PC-3 (cell line): Measurements from ENCODE around the gene FHAD1. TPM values are rescaled to one million over a fixed set of nuclear protein-coding genes. Genes with fewer than 3 reads are reported as not detected.

Experiments
- ATAC-seq: fragments of 200-7000 bp; cut with Tn5 transposase; 2 replicates; pipeline ENCODE4 v1.9.1; 2020; ENCODE audit warnings: mild to moderate bottlenecking, moderate library complexity
- BruUV-seq: library from RNA; stranded (reverse); fragments of 400-500 nt; replicated peaks from 2 replicates; lab custom pipeline; 2021; lab: Mats Ljungman, UMichigan
- CTCF ChIA-PET: fragments of 300-600 bp; sonication (Branson Sonifier 250); formaldehyde crosslinking; loops from one replicate; lab custom pipeline; 2022; ENCODE audit warnings: antibody characterized with exemption; lab: Charles Lee
- POLR2A ChIA-PET: fragments of 300-600 bp; sonication (Branson Sonifier 250); formaldehyde crosslinking; loops from one replicate; lab custom pipeline; 2022; ENCODE audit warnings: antibody characterized with exemption; ENCODE audit not compliant: unreplicated experiment; lab: Charles Lee
- DNase-seq: peaks from one replicate; pipeline ENCODE4 v3.0.0-alpha.2; 2015
- H2AFZ ChIP-seq: fragments of 300-600 bp; sonication (generic); 2 replicates; pipeline ENCODE4 v1.6.0; 2016; ENCODE audit warnings: antibody characterized with exemption, low read length
- H3F3A ChIP-seq: fragments of 300-600 bp; sonication (generic); one replicate; pipeline ENCODE4 v1.6.0; 2017; ENCODE audit warnings: antibody characterized with exemption, low read length, control low read depth, mild to moderate bottlenecking; ENCODE audit not compliant: unreplicated experiment
- H3K27ac ChIP-seq: fragments of 300-600 bp; sonication (generic); 2 replicates; pipeline ENCODE4 v1.5.1; 2016; ENCODE audit warnings: mild to moderate bottlenecking, low read length
- H3K27me3 ChIP-seq: fragments of 300-600 bp; sonication (generic); 2 replicates; pipeline ENCODE4 v1.6.1; 2016; ENCODE audit warnings: low read length, mixed read lengths
- H3K36me3 ChIP-seq: fragments of 300-600 bp; sonication (generic); 2 replicates; pipeline ENCODE4 v1.6.1; 2016; ENCODE audit warnings: low read depth, mixed run types, low read length, mixed read lengths
- H3K4me1 ChIP-seq: fragments of 300-600 bp; sonication (generic); 2 replicates; pipeline ENCODE4 v1.5.1; 2016; ENCODE audit warnings: low read length; ENCODE audit not compliant: insufficient read depth
- H3K4me2 ChIP-seq: fragments of 300-600 bp; sonication (generic); 2 replicates; pipeline ENCODE4 v1.6.0; 2016; ENCODE audit warnings: low read length
- H3K4me3 ChIP-seq: fragments of 300-600 bp; sonication (generic); 2 replicates; pipeline ENCODE4 v1.5.1; 2016; ENCODE audit warnings: mild to moderate bottlenecking, low read length, mixed read lengths
- H3K79me2 ChIP-seq: fragments of 300-600 bp; sonication (generic); 2 replicates; pipeline ENCODE4 v1.6.1; 2017; ENCODE audit warnings: low read length, mixed read lengths
- H3K9ac ChIP-seq: fragments of 300-600 bp; sonication (generic); 2 replicates; pipeline ENCODE4 v1.6.0; 2016; ENCODE audit warnings: mild to moderate bottlenecking, low read length
- H3K9me2 ChIP-seq: fragments of 300-600 bp; sonication (generic); replicated peaks from 2 replicates; pipeline ENCODE4 v1.6.1; 2016; ENCODE audit warnings: mixed run types, low read length, mixed read lengths
- H3K9me3 ChIP-seq: fragments of 300-600 bp; sonication (generic); 2 replicates; pipeline ENCODE4 v1.6.1; 2016; ENCODE audit warnings: low read length, mixed read lengths
- H4K20me1 ChIP-seq: fragments of 300-600 bp; sonication (generic); 2 replicates; pipeline ENCODE4 v1.6.1; 2016; ENCODE audit warnings: low read length, mixed read lengths
- CTCF ChIP-seq: fragments of 300-600 bp; sonication (generic); conservative IDR thresholded peaks from 2 replicates; pipeline ENCODE4 v1.5.1; 2017; ENCODE audit warnings: antibody characterized with exemption, low read depth, mild to moderate bottlenecking, low read length
- EZH2 ChIP-seq: fragments of 300-600 bp; sonication (generic); IDR thresholded peaks from one replicate; pipeline ENCODE4 v1.6.1; 2017; ENCODE audit warnings: antibody characterized with exemption, mild to moderate bottlenecking, low read length; ENCODE audit not compliant: unreplicated experiment
- EZH2phosphoT487 ChIP-seq: fragments of 300-600 bp; sonication (generic); IDR thresholded peaks from 2 replicates; pipeline ENCODE4 v1.6.1; 2018; ENCODE audit warnings: mild to moderate bottlenecking, antibody characterized with exemption, low read length, borderline replicate concordance
- intact Hi-C: fragments of 100-400 bp; cut with micrococcal nuclease; formaldehyde crosslinking; loops from 2 replicates; pipeline ENCODE4 v1.9.0; 2023
- total RNA-seq: library from RNA; depleted of rRNA; stranded (reverse); fragments of >200 nt; gene quantifications from 2 replicates; pipeline ENCODE4 v1.2.3, GENCODE V29; 2014

FHAD1 gene
- total RNA-seq, 1 experiment from 2014 or later: 0.95 TPM

- intact Hi-C loops: no loop called here
- H4K20me1 ChIP-seq: no peaks in the 10 kb centered on the region
- H3K9ac ChIP-seq: no peak overlapping the region
- H3K9me3 ChIP-seq: no peaks in the 10 kb centered on the region
- TF ChIP-seq EZH2 (no peak), EZH2phosphoT487 (no peak), CTCF (no peak)
- H3K27me3 ChIP-seq: no peaks in the 10 kb centered on the region
- H3K27ac ChIP-seq: no peak overlapping the region
- ATAC-seq: no peak
- H3K36me3 ChIP-seq: no peaks in the 10 kb centered on the region
- ChIA-PET POLR2A (no interaction called here), CTCF (no interaction called here)
- no peaks in the 10 kb centered on the region for H3K4me1 ChIP-seq
- BruUV-seq: no TSS peak
- no peaks in the 10 kb centered on the region for H3K9me2 ChIP-seq
- H2AFZ ChIP-seq: no peak overlapping the region
- no peak overlapping the region for H3K4me3 ChIP-seq
- no peaks in the 10 kb centered on the region for H3F3A ChIP-seq
- no peak for DNase-seq
- H3K4me2 ChIP-seq: no peak overlapping the region
- no peaks in the 10 kb centered on the region for H3K79me2 ChIP-seq
Measured at GRCh38 chr1:15380601-15381508, 133.8 kb downstream of the FHAD1 start.

GRCh38 chr1:15381805-15382204 lies 134.8 kb downstream of the FHAD1 start:
- Histone ChIP-seq H3K4me1 (no peaks in the 10 kb centered on the region), H3K4me2 (no peak overlapping the region), H3K27ac (no peak overlapping the region), H3K9ac (no peak overlapping the region), H3K9me3 (no peaks in the 10 kb centered on the region), H3F3A (no peaks in the 10 kb centered on the region), H3K4me3 (no peak overlapping the region), H3K79me2 (no peaks in the 10 kb centered on the region), H3K9me2 (no peaks in the 10 kb centered on the region), H2AFZ (no peak overlapping the region), H4K20me1 (no peaks in the 10 kb centered on the region), H3K27me3 (no peaks in the 10 kb centered on the region), H3K36me3 (no peaks in the 10 kb centered on the region)
- POLR2A ChIA-PET: no interaction called here
- ATAC-seq (no peak), DNase-seq (no peak)
- CTCF ChIA-PET: no interaction called here
- no TSS peak for BruUV-seq
- intact Hi-C loops: no loop called here
- no peak for TF ChIP-seq CTCF
- no peak for TF ChIP-seq EZH2phosphoT487
- TF ChIP-seq EZH2: no peak
